Measurements from ENCODE around the gene NDRG2.

The NDRG2 gene

GRCh38 chr14:21047378-21047781, 22.5 kb upstream of the NDRG2 start:
- no peaks in the 10 kb centered on the region for H4K20me1 ChIP-seq (ENCODE audit: insufficient read depth)
- H3K36me3 ChIP-seq (ENCODE audit: insufficient read depth) = no peaks in the 10 kb centered on the region

GRCh38 chr14:21043974-21044618, 19.2 kb upstream of the NDRG2 start:
- Histone ChIP-seq H3K4me2 (no peak overlapping the region), H3K4me1 (ENCODE audit: low read depth, poor library complexity, severe bottlenecking) (no peaks in the 10 kb centered on the region)
- no peak for TF ChIP-seq CTCF (conservative IDR thresholded peaks at IDR 0.05; ENCODE audit: low read depth, low read length)

More at GRCh38 chr14:21047378-21047781, 22.5 kb upstream of the NDRG2 start:
- Histone ChIP-seq H3K4me2 (no peak overlapping the region), H3K27ac (no peak overlapping the region), H3K79me2 (ENCODE audit: insufficient read depth, low read depth) (no peaks in the 10 kb centered on the region), H3K9ac (no peak overlapping the region), H2AFZ (ENCODE audit: low read depth) (no peak overlapping the region), H3K4me3 (IDR thresholded peaks at IDR 0.05; ENCODE audit: insufficient read depth, low read depth, low read length) (no peak overlapping the region), H3K27me3 (ENCODE audit: insufficient read depth, low read depth) (no peaks in the 10 kb centered on the region), H3K4me1 (ENCODE audit: low read depth, poor library complexity, severe bottlenecking) (no peaks in the 10 kb centered on the region)
- TF ChIP-seq CTCF (conservative IDR thresholded peaks at IDR 0.05; ENCODE audit: low read depth, low read length) = no peak

GRCh38 chr14:21043387-21043973, 18.6 kb upstream of the NDRG2 start:
- Histone ChIP-seq H3K27ac (no peak overlapping the region), H3K4me2 (no peak overlapping the region), H3K27me3 (ENCODE audit: insufficient read depth, low read depth) (no peaks in the 10 kb centered on the region), H3K4me1 (ENCODE audit: low read depth, poor library complexity, severe bottlenecking) (no peaks in the 10 kb centered on the region), H3K9ac (no peak overlapping the region), H3K4me3 (IDR thresholded peaks at IDR 0.05; ENCODE audit: insufficient read depth, low read depth, low read length) (no peak overlapping the region), H3K36me3 (ENCODE audit: insufficient read depth) (no peaks in the 10 kb centered on the region), H4K20me1 (ENCODE audit: insufficient read depth) (no peaks in the 10 kb centered on the region), H3K79me2 (ENCODE audit: insufficient read depth, low read depth) (no peaks in the 10 kb centered on the region), H2AFZ (ENCODE audit: low read depth) (no peak overlapping the region)
- TF ChIP-seq CTCF (conservative IDR thresholded peaks at IDR 0.05; ENCODE audit: low read depth, low read length) = no peak

More at GRCh38 chr14:21043974-21044618, 19.2 kb upstream of the NDRG2 start:
- no peak overlapping the region for H3K27ac ChIP-seq
- H3K27me3 ChIP-seq (ENCODE audit: insufficient read depth, low read depth) = no peaks in the 10 kb centered on the region
- no peak overlapping the region for H3K4me3 ChIP-seq (IDR thresholded peaks at IDR 0.05; ENCODE audit: insufficient read depth, low read depth, low read length)
- H3K36me3 ChIP-seq (ENCODE audit: insufficient read depth) = no peaks in the 10 kb centered on the region
- no peaks in the 10 kb centered on the region for H3K79me2 ChIP-seq (ENCODE audit: insufficient read depth, low read depth)
- no peak overlapping the region for H3K9ac ChIP-seq
- no peaks in the 10 kb centered on the region for H4K20me1 ChIP-seq (ENCODE audit: insufficient read depth)
- H2AFZ ChIP-seq (ENCODE audit: low read depth) = no peak overlapping the region

- Histone ChIP-seq H3K9ac (no peak overlapping the region), H4K20me1 (ENCODE audit: insufficient read depth) (no peaks in the 10 kb centered on the region), H3K27ac (no peak overlapping the region), H3K27me3 (ENCODE audit: insufficient read depth, low read depth) (no peaks in the 10 kb centered on the region), H2AFZ (ENCODE audit: low read depth) (no peak overlapping the region), H3K4me1 (ENCODE audit: low read depth, poor library complexity, severe bottlenecking) (no peaks in the 10 kb centered on the region), H3K4me3 (IDR thresholded peaks at IDR 0.05; ENCODE audit: insufficient read depth, low read depth, low read length) (no peak overlapping the region), H3K79me2 (ENCODE audit: insufficient read depth, low read depth) (no peaks in the 10 kb centered on the region), H3K36me3 (ENCODE audit: insufficient read depth) (no peaks in the 10 kb centered on the region), H3K4me2 (no peak overlapping the region)
- no peak for TF ChIP-seq CTCF (conservative IDR thresholded peaks at IDR 0.05; ENCODE audit: low read depth, low read length)
Measured at GRCh38 chr14:21042918-21043317, 18.1 kb upstream of the NDRG2 start.

Data from KMS-11 (cell line).